Measurements from ENCODE around the gene XK. TPM values are rescaled to one million over a fixed set of nuclear protein-coding genes. Genes with fewer than 3 reads are reported as not detected.

The XK gene
- total and polyA plus RNA-seq, 2 donors (not counting 1 experiment from before 2014, with no cell fraction given): 0.15 to 0.30 TPM

DNA sequence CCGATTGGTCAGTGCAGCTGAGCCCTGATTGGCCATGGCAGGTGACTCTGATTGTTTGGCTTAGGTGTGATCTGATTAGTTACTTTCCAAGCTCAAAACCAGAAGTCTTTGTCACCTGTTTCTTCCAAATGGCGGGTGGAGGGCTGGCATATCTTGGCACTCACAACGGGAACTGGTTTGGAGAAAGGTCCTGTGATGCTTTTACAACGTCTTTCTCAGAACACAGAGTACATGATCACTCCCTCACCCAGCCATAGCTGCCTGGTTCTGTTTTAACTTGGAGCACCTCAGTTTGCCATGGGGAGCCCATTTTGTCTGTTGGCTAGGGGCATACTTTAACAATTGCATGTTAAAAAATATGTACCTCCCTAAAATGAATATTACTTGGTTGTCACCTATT is 13.0 kb upstream of the XK start:
- Histone ChIP-seq H2AFZ (ENCODE audit: insufficient read depth, low read depth, low read length, poor library complexity, severe bottlenecking) (no peak overlapping the region), H3K27ac (ENCODE audit: low read length in 2 of 2) (no peak overlapping the region), H3K4me2 (replicated peaks; ENCODE audit: low read depth, low read length, poor library complexity, severe bottlenecking) (no peak overlapping the region), H3K9me3 (ENCODE audit: control extremely low read depth in 1 of 3, control insufficient read depth in 2 of 3, insufficient read depth in 1 of 3, low read length in 2 of 3) (no peaks in the 10 kb centered on the region), H3K36me3 (replicated peaks in 1 of 2; ENCODE audit: control extremely low read depth in 1 of 2, control insufficient read depth in 1 of 2, extremely low read depth in 1 of 2, insufficient read depth in 2 of 2, low read length in 1 of 2) (no peaks in the 10 kb centered on the region), H4K20me1 (ENCODE audit: control insufficient read depth, insufficient read depth, low read length, poor library complexity, severe bottlenecking) (no peaks in the 10 kb centered on the region), H3K4me1 (ENCODE audit: control insufficient read depth in 2 of 2, insufficient read depth in 2 of 2, low read length in 2 of 2) (no peaks in the 10 kb centered on the region), H3K79me2 (ENCODE audit: control insufficient read depth, insufficient read depth, low read length) (no peaks in the 10 kb centered on the region), H3K9ac (ENCODE audit: low read length) (no peak overlapping the region), H3K27me3 (replicated peaks in 1 of 4; ENCODE audit: control extremely low read depth in 1 of 4, control insufficient read depth in 3 of 4, insufficient read depth in 4 of 4, low read length in 3 of 4) (no peaks in the 10 kb centered on the region), H3K4me3 (ENCODE audit: control extremely low read depth in 1 of 5, extremely low read depth in 1 of 5, insufficient read depth in 1 of 5, low read depth in 2 of 5, low read length in 4 of 5) (no peak overlapping the region)
- no peak for TF ChIP-seq EZH2 (IDR thresholded peaks at IDR 0.05; ENCODE audit: borderline replicate concordance, insufficient read depth, low read depth, low read length, poor library complexity, severe bottlenecking)
- TF ChIP-seq CTCF (IDR thresholded peaks at IDR 0.05): no peak
- no peaks in the 10 kb centered on the region for H3K9me3 Mint-ChIP-seq (ENCODE audit: insufficient read depth)
- H3K27me3 Mint-ChIP-seq: no peaks in the 10 kb centered on the region
- no peak overlapping the region for H3K27ac Mint-ChIP-seq
- intact Hi-C loops (cut with micrococcal nuclease): no loop called here
- no peak overlapping the region for H3K4me3 Mint-ChIP-seq
- POLR2A ChIA-PET: no interaction called here
- WGBS (ENCODE audit: insufficient coverage): no CpG with 5 or more reads among the region's 4 CpGs
- DNase-seq: no peak
- no peaks in the 10 kb centered on the region for H3K4me1 Mint-ChIP-seq
- CTCF ChIA-PET: no interaction called here
- no peak for ATAC-seq (ENCODE audit: low read depth)

DNA sequence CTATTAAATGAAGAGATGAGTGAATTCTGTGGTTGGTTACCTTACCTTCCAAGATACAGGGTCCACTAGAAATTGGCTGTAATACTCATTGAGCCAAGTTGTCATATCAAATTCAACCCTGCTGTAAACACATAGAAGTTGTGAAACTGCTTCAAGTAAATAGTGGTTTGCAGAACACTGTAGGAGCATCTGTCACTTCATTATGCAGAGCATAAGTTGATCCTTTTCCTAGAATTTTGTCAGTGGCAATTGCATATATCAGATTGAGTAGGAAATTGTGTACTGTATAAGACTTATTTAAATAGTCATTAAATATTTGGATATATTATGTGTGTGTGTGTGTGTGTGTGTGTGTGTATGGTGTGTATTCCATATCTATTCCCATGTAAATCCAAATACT is 8.8 kb upstream of the XK start:
- H3K27ac Mint-ChIP-seq: no peak overlapping the region

More for the DNA sequence above, 8.8 kb upstream of the XK start:
- no peaks in the 10 kb centered on the region for H4K20me1 ChIP-seq (ENCODE audit: control insufficient read depth, insufficient read depth, low read length, poor library complexity, severe bottlenecking)
- no peak overlapping the region for H3K4me2 ChIP-seq (replicated peaks; ENCODE audit: low read depth, low read length, poor library complexity, severe bottlenecking)
- intact Hi-C loops (cut with micrococcal nuclease): no loop called here
- no peaks in the 10 kb centered on the region for H3K9me3 Mint-ChIP-seq (ENCODE audit: insufficient read depth)
- no peak overlapping the region for H2AFZ ChIP-seq (ENCODE audit: insufficient read depth, low read depth, low read length, poor library complexity, severe bottlenecking)
- no peak overlapping the region for H3K4me3 ChIP-seq (ENCODE audit: control extremely low read depth in 1 of 5, extremely low read depth in 1 of 5, insufficient read depth in 1 of 5, low read depth in 2 of 5, low read length in 4 of 5)
- ChIA-PET CTCF (no interaction called here), POLR2A (no interaction called here)
- H3K9me3 ChIP-seq (ENCODE audit: control extremely low read depth in 1 of 3, control insufficient read depth in 2 of 3, insufficient read depth in 1 of 3, low read length in 2 of 3): no peaks in the 10 kb centered on the region
- H3K9ac ChIP-seq (ENCODE audit: low read length): no peak overlapping the region
- H3K27me3 ChIP-seq (replicated peaks in 1 of 4; ENCODE audit: control extremely low read depth in 1 of 4, control insufficient read depth in 3 of 4, insufficient read depth in 4 of 4, low read length in 3 of 4): no peaks in the 10 kb centered on the region
- H3K27me3 Mint-ChIP-seq: no peaks in the 10 kb centered on the region
- DNase-seq: no peak
- H3K4me1 Mint-ChIP-seq: no peaks in the 10 kb centered on the region
- no peak overlapping the region for H3K27ac ChIP-seq (ENCODE audit: low read length in 2 of 2)
- no peaks in the 10 kb centered on the region for H3K36me3 ChIP-seq (replicated peaks in 1 of 2; ENCODE audit: control extremely low read depth in 1 of 2, control insufficient read depth in 1 of 2, extremely low read depth in 1 of 2, insufficient read depth in 2 of 2, low read length in 1 of 2)
- no peaks in the 10 kb centered on the region for H3K79me2 ChIP-seq (ENCODE audit: control insufficient read depth, insufficient read depth, low read length)
- no peak overlapping the region for H3K4me3 Mint-ChIP-seq
- TF ChIP-seq CTCF (IDR thresholded peaks at IDR 0.05): no peak
- no peak for TF ChIP-seq EZH2 (IDR thresholded peaks at IDR 0.05; ENCODE audit: borderline replicate concordance, insufficient read depth, low read depth, low read length, poor library complexity, severe bottlenecking)
- no peak for ATAC-seq (ENCODE audit: low read depth)
- no peaks in the 10 kb centered on the region for H3K4me1 ChIP-seq (ENCODE audit: control insufficient read depth in 2 of 2, insufficient read depth in 2 of 2, low read length in 2 of 2)
